Cardiac muscle cell (in vitro differentiated cells and primary cell): Measurements from ENCODE around the gene ITGB1. TPM values are rescaled to one million over a fixed set of nuclear protein-coding genes. Genes with fewer than 3 reads are reported as not detected.

Experiments used
- DNase-seq, 2 donors: peaks; one replicate each; pipeline versions ENCODE4 v3.0.0 to v3.0.0-alpha.2; 2010 to 2017; ENCODE audit warnings: low read depth in 1 of 2, low spot score in 1 of 2
- H3K27ac ChIP-seq: fragments of 200-600 bp; sonication (generic); 2 replicates; pipeline ENCODE4 v1.5.1; 2016
- H3K27me3 ChIP-seq: fragments of 200-600 bp; sonication (generic); 2 replicates; pipeline ENCODE4 v1.6.0; 2016; ENCODE audit warnings: control low read depth
- H3K36me3 ChIP-seq: fragments of 200-600 bp; sonication (generic); 2 replicates; pipeline ENCODE4 v1.5.1; 2016; ENCODE audit warnings: control low read depth
- H3K4me1 ChIP-seq: fragments of 200-600 bp; sonication (generic); 2 replicates; pipeline ENCODE4 v1.8.1; 2017; ENCODE audit warnings: low read depth, mild to moderate bottlenecking, mixed run types
- H3K4me3 ChIP-seq: fragments of 200-600 bp; sonication (generic); 2 replicates; pipeline ENCODE4 v1.5.1; 2016; ENCODE audit warnings: mild to moderate bottlenecking
- H3K9me3 ChIP-seq: fragments of 200-600 bp; sonication (generic); 2 replicates; pipeline ENCODE4 v1.5.1; 2017; ENCODE audit warnings: low read depth, mild to moderate bottlenecking, control low read depth
- polyA plus RNA-seq: library from polyadenylated mRNA; unstranded; fragments of >200 nt; fragmentation: Nextera tagmentation; extraction: Ambion mirVana; gene quantifications from 2 replicates; pipeline ENCODE4 v1.2.1, GENCODE V29; 2016
- total RNA-seq: library from RNA; depleted of rRNA; stranded (reverse); fragments of >200 nt; gene quantifications from 2 replicates; pipeline ENCODE4 v1.2.3, GENCODE V29; 2016
- TF ChIP-seq, protein P1 (sequence below): IDR thresholded peaks from 2 replicates; pipeline ENCODE4 v1.5.1; 2012; ENCODE audit warnings: low read depth, mild to moderate bottlenecking, low read length

ITGB1 gene
- total and polyA plus RNA-seq, 2 experiments from 2014 or later = 321 to 490 TPM

DNA sequence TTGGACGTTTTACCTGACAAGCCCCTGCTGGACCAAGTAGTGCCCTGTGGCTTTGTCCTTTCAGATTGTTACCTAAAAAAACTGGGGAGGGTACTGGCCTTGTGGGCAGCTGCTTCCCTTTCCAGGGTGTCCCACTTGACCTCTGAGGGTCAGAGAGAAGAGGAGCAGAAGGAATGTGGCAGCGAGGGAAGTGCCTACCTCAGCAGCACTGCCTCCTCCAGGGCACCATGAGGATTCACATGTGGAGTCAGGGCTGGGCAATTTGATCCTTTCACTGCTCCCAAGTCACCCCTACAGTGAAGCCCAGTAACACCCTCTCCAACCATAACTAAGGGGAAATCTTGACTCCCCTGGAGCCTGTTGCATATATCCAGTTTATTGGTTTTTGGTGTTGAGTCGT, 64.6 kb downstream of the ITGB1 start:
- DNase-seq = peak in 1 of 2 donors; percentile 24
- Histone ChIP-seq H3K4me3 (no peak overlapping the region), H3K4me1 (peaks cover 4% of the 10 kb centered on the region), H3K27ac (peak overlapping the region; percentile 26), H3K36me3 (peaks cover 19% of the 10 kb centered on the region), H3K27me3 (no peaks in the 10 kb centered on the region), H3K9me3 (no peaks in the 10 kb centered on the region)
- TF ChIP-seq, protein P1, sequence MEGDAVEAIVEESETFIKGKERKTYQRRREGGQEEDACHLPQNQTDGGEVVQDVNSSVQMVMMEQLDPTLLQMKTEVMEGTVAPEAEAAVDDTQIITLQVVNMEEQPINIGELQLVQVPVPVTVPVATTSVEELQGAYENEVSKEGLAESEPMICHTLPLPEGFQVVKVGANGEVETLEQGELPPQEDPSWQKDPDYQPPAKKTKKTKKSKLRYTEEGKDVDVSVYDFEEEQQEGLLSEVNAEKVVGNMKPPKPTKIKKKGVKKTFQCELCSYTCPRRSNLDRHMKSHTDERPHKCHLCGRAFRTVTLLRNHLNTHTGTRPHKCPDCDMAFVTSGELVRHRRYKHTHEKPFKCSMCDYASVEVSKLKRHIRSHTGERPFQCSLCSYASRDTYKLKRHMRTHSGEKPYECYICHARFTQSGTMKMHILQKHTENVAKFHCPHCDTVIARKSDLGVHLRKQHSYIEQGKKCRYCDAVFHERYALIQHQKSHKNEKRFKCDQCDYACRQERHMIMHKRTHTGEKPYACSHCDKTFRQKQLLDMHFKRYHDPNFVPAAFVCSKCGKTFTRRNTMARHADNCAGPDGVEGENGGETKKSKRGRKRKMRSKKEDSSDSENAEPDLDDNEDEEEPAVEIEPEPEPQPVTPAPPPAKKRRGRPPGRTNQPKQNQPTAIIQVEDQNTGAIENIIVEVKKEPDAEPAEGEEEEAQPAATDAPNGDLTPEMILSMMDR = no peak

DNA sequence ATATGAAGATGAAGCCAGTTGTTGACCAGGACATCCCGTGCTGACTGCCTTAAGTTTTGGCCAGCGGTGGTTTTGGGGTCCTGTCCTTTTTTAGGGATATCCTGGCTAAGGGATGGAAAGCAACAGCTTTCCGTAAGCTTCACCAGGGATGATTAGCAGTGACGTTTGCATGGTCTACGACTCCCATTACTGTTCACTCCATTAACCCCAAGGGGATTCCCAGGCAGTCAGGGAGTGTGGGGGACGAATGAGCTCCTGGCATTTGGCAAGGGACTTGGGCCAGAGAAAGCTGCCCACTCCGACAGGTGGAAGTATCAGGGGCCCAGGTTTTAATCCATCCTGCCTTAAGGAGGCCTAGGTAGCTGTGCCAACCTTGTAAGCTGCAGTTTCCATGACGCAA, 66.8 kb downstream of the ITGB1 start:
- H3K4me3 ChIP-seq = no peak overlapping the region
- peaks cover 4% of the 10 kb centered on the region for H3K4me1 ChIP-seq
- TF ChIP-seq, protein P1 = no peak
- no peak for DNase-seq
- no peak overlapping the region for H3K27ac ChIP-seq
- H3K36me3 ChIP-seq = peaks cover 1% of the 10 kb centered on the region
- no peaks in the 10 kb centered on the region for H3K9me3 ChIP-seq
- H3K27me3 ChIP-seq = no peaks in the 10 kb centered on the region

DNA sequence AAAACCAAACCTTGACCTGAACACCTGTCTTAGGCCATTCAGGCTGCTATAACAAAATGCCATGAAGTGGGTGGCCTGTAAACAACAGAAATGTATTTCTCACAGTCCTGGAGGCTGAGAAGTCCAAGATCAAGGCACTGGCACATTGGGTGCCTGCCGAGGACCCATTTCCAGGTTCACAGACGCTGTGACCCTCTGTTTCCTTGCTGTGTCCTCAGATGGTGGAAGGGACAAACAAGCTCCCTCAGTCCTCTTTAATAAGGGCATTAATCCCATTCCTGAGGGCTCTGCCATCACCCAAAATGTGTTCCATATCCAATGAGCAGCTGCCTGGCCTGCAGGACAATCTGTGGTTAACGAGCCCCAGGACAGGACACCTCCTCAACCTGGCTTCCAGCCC, 67.6 kb downstream of the ITGB1 start:
- no peak overlapping the region for H3K27ac ChIP-seq
- no peaks in the 10 kb centered on the region for H3K27me3 ChIP-seq
- H3K4me1 ChIP-seq = peaks cover 4% of the 10 kb centered on the region
- no peak overlapping the region for H3K4me3 ChIP-seq
- H3K9me3 ChIP-seq = no peaks in the 10 kb centered on the region
- H3K36me3 ChIP-seq = no peaks in the 10 kb centered on the region
- TF ChIP-seq, protein P1 = no peak
- DNase-seq = no peak

DNA sequence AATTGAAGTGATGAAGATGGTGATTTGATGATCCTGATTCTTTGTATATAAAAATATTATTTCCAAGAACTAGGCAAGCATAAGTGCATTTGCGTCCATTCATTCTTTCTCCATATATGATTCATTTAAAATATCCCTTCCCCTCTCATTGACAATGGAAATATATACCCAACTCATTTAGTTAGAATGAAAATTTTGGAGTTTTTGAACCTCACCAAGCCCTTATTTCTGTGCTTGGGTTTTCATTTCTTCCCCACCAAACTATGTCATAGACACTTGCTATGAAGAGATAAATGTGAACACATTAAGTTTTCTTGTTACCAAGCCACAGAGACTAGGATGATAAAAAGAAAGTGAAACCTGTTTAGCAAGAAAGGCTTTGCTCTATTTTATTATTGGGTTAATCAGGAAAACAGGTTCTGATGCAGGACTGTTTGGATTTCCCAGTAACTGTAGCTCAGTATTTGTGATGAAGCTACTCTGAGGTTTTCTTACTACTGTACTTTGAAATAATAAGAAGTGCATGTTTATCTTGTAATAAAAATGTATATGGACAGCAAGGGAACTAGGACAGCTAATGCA, 68.3 kb downstream of the ITGB1 start:
- no peak for DNase-seq
- H3K36me3 ChIP-seq = no peaks in the 10 kb centered on the region
- H3K9me3 ChIP-seq = no peaks in the 10 kb centered on the region
- peaks cover 4% of the 10 kb centered on the region for H3K4me1 ChIP-seq
- H3K27me3 ChIP-seq = no peaks in the 10 kb centered on the region
- no peak overlapping the region for H3K4me3 ChIP-seq
- no peak overlapping the region for H3K27ac ChIP-seq
- TF ChIP-seq, protein P1 = no peak

DNA sequence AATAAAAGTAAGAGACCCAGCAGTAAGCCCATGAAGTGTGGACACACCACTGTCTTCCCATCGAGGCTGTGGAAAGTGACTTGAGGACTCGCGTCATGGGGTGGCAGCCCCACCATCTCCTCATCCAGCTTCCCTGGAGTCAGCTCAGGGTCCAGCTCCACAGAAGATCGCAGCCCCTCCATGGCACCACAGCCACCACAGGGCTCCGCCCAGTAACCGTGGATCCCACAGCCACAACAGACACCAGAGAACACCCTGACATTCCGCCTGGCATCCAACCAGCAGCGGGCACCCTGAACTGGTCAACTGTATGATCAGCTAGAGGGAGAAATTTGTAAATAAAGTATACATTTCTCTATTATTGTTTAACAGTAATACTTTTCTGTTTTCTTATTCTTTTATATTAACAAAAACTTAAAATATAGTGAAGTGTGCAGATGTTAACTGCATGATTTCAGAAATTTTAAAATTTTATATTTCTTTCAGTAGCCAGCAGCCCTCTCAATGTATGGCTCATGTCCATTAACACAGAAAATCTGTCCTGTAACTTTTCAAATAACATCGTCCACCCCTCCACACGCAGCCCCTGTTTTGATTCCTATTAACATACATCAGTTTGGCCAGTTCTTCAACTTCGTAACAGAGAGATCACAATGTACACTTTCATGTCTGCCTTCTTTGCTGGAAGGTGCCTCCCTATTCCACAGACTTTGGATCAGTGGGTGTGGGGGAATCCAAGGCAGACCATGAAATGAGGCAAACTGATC, 69.7 kb downstream of the ITGB1 start:
- DNase-seq = no peak
- Histone ChIP-seq H3K27me3 (no peaks in the 10 kb centered on the region), H3K36me3 (no peaks in the 10 kb centered on the region), H3K4me3 (no peak overlapping the region), H3K9me3 (no peaks in the 10 kb centered on the region), H3K27ac (no peak overlapping the region), H3K4me1 (peaks cover 3% of the 10 kb centered on the region)
- TF ChIP-seq, protein P1 = no peak
